Astrocyte of the hippocampus (primary cell): ENCODE data around the gene ZNF354C.

Experiments
- DNase-seq: peaks from one replicate; pipeline ENCODE4 v3.0.0; 2011; ENCODE audit warnings: low read depth, low spot score

The ZNF354C gene

DNA sequence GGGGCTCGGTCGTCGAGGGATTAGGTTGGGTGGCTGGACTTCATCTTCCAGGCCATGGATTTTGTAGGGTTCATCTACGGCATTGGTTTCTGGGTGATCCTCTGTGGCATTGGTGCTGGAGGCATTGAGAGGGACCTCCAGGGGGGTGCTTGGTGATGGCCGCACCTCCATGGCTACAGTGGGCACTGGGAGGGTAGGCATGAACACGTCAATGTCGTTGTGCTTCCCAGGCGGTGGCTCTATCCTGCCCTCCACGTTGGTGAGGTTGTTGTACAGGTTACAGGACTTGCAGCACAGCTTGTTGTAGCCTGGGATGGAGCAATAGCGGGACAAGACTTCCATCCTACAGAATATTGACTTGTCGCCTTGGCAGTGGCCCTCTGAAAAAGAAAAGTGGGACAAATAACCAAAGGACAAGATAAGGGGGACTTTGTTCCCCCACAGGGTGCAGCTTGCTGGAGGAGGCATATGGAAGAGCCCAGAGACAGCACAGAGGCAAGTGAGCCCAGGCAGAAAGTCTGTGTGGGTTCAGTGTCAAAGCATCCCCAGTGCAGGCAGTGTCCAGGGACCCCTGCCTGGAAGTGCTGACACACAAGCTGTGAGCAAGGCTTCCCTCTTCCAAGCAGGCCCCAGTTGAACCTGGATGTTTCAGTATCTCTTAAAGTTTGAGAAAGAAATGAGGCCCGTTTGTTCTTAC lies 53.9 kb downstream of the ZNF354C start:
- no peak for DNase-seq

DNA sequence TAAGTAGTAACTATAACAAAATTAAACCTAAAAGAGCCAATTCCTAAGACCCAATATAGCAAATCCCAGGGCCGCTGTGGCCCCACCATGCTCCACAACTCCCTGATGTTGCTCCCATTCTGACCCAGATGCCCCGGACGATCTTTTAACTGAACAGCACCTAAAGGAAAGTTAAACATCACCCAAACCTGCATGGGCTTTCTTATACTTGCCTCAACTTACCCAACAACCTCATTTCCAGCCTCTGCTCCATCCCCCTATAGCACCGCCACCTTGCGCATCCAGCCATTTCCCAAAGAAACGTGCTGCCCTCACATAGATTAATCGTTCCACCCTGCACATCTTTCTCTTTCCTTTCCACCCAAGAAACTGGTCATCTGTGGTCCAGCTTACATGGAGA lies 54.6 kb downstream of the ZNF354C start:
- no peak for DNase-seq

DNA sequence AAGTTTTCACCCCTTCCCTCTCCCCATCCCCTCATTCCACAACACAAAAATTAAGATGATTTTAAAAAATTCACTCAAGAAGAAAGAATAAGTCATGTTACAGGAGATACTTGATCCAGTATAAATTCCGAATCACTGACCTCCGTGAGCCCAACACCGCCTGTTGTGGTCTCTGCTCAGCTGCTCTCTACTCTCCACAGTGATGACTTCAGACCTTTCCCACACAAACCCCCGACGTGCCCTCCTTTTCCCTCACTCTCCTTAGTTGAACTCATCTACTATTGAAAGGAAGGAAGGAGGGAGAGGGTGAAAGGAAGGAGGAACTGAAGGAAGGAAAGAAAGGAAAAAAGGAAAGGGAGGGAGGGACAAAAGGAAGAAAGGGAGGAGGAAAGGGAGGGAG lies 55.1 kb downstream of the ZNF354C start:
- DNase-seq = no peak

DNA sequence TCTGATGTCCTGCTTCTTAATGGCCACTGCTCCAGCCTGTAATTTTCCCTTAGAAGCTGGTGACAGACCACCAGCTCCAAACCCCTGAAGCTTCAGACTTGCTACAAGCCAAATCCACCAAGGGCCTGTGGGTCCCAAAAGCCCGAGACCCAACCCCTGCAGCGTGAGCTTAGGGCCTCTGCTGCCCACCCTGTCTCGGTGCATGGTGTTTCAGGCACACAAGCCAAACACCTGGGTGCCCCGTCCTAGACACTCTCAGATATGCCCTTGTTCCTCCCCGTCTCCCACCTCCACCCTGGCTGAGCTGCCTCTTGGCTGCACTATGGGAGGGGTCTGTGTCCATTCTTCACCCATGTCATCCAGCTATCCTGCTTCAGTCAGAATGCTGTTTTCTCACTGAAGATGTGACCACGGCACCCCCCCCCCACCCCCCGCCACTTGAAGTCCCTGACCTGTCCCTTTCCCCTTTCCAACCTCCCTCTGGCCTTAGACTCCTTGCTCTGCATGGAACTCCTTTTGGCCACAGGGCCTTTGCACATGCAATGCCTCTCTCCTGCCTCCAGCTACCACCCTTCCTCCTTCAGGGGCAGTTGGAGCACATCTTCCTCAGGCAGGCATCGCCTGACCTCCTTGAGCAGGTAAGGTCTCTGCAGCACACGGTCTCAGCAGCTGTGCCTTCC lies 55.8 kb downstream of the ZNF354C start:
- DNase-seq = no peak

DNA sequence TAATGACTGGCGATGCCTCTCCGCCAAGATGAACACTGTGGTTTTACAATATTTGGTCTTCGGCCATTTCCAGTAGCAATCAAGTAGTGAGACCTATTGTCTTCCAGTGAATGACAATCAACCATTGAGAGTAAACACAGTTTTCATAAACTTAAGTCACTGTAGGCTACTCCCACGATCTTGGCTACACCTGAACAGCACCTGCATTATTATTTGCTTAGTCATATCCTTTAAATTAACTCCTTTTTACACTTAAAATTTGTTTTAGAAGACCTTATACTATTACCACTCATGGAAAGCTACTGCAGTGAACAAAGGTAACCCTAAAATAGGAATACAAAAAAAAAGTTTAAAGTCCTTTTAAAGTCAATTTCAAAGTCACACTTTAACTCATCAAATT lies 58.2 kb downstream of the ZNF354C start:
- DNase-seq = no peak

DNA sequence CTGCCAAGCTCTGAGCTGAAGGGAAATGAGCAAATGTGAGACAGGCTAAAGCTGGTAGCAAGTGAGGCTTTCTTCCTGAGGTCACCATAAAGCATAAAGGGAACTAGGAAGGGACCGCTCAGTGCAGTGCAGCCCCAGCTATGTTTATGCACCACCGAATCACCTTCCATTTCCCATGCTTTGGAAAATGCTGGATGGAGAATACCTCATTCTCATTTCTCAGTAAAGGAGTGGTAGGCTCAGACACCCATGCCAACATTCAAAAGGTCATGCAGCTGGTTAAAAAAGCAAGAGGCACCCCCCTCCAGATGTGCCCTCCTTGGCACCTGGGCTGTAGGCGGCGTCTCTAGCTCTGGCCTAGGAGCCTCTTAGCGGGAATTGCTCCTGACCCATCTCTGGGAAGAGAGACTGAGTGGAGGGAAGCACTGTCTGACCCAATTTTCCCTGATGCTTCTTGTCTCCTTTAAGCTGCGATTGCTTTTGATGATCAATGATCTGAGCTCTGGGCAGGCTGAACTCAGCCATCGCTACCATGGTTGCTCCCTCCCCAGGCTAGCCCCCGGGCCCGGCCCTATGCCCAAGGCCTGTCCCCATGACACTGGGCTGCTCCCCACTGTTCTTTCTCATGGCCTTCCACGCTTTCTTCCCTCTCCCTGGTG lies 58.7 kb downstream of the ZNF354C start:
- DNase-seq = no peak

DNA sequence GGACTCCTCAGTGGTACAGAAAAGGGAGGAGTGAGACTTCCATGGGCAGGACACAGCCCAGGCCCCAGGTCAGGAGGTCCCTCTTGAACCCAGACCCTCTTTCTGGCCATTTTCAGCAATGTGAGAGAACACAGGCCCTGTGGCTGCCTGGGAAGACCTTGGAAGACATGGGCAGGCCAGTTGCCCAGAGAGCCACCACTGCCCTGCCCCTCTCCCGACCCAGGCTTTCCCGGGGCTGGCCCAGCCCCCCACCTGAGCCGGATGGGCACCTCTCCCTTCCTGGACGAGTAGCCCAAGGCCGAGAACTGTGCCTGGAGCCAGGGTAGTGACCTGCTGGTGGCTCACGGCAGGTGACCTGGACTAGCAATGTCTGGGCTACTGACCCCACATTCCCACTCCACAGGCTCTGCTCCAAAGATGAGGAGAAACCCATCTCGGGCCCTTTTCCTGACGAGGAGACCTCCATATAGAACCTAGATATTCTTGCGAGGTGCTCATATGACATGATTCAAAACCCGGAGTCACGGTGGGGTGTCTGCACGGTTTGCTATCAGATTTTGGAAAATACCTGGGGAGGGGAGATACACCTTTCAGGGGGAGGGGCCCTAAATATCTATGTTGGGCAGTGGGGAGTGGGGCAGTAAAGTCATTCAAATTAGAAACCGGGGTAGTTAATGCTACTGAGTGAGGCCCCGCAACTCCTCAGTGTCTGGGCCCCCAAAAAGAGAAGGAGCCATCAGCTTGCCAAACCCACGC lies 59.4 kb downstream of the ZNF354C start:
- DNase-seq = no peak

DNA sequence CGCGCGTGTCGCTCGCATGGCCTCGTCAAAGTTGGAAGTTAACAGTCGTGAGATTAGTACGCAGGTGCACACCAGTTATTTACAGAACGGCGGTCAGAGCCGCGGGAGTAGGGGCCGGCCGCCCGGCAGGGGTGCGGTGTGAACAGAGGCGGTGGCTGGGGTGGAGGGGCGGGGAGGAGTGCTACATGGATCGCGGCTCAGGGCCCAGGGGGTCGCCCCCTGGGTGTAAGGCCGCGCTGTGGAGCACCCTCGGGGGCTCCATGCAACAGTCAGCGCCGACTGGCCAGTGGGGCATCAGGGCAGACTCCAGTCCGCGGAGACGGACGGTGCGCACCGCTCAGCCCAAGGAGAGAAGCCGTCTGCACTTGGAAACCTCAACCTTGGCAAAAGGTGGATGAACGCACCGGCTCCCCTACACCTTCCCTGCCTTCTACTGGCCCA lies 60.3 kb downstream of the ZNF354C start:
- DNase-seq = no peak

DNA sequence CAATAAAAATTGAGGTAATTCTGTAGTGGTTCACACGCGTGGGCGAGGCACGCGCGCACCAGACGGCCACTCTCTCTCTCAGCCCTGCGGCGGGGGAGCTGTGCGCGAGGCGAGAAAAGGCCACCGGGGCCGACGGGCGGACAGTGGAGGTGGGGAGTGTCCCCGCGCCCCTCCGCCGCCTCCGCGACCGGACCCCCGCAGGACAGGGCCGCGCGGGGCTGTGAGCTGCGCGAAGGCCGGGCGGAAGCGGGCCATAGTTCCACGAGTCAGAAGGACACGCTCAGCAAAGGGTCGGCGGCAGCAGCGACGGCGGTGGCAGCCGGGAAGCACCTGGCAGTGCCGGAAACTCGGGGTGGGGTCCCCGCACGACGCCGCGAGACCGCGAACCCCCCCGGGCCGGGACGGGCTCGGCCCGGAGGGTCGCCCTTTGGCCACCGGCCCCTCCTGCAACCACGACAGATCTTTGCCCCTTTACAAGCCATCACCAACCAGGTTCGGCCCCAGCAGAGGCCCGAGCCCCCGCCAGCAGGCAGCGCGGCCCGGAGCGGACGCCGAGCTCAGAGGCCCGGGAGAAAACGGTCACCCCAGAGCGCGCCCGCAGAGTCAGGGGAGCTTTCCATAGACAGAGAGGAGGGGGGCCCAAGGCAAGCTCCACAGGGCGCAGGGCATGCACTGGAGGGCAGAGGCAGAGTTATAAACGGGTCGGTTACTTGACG lies 60.9 kb downstream of the ZNF354C start:
- no peak for DNase-seq

DNA sequence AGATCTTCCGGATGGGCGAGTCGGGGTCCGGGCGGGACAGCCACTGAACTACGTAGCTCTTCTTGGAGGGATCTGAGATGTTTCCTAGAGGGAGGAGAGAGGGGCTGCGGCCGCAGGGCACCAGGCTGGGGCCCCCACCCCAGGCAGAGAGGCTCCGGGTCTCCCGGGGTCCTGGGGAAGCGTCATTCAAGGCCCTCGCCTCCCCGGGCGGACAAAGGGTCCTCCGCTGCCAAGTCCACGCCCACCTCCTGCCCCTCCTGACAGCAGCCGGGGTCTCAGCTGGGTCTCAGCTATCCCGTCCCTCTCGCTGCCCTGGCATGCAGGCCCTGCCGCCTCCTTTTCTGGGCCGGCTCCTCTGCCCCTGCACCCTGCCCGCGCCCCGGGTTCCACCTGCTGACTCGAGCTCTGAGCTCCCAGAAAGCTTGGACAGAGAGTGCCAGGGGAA lies 61.5 kb downstream of the ZNF354C start:
- no peak for DNase-seq

DNA sequence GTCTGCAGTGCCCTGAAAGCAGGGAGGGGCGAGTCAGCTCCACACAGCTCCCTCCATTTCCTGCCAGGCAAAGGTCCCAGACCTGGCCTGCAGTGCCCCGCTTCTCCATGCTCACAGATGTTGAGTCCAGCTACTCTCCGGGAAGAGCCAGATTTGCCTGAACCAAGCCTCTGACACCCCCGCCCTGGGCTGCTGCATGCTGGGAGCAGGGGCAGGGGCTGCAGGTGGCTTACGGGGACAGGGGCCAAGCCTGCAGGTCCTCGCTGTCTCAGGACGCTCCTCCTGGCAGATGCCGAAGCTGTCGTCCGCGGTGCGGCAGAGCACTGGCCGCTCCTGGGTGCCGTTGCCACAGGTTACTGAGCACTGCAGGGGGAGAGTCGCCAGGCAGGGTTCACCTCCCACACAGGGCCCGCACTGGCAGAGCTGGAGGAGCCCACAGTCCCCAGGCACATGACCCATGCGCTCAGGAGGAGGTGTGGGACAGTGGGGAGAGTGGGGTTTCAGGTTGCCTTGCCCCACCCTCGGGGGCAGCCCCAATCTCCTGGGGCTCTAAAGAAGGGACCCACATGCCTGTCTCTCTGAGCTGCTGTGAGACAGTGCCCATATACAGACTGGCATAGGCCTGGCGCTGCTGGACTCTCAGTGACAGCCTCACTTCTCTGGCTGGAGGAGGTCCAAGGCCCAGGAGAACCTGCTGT lies 62.4 kb downstream of the ZNF354C start:
- no peak for DNase-seq

DNA sequence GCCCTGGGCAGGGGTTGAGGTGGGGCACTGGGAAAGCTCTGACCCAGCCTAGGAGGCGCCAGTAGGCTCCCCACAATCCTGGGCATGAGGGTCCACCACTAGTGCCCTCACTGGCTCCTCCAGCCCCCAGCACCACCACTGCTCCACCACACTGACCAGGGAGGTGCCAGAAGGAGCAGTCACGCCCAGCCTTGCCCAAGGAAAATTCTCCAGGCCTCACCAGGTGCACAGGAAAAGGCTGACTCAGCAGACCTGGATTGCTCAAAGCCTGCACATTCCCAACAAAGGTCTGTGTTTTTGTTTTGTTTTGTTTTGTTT lies 62.9 kb downstream of the ZNF354C start:
- DNase-seq = no peak

DNA sequence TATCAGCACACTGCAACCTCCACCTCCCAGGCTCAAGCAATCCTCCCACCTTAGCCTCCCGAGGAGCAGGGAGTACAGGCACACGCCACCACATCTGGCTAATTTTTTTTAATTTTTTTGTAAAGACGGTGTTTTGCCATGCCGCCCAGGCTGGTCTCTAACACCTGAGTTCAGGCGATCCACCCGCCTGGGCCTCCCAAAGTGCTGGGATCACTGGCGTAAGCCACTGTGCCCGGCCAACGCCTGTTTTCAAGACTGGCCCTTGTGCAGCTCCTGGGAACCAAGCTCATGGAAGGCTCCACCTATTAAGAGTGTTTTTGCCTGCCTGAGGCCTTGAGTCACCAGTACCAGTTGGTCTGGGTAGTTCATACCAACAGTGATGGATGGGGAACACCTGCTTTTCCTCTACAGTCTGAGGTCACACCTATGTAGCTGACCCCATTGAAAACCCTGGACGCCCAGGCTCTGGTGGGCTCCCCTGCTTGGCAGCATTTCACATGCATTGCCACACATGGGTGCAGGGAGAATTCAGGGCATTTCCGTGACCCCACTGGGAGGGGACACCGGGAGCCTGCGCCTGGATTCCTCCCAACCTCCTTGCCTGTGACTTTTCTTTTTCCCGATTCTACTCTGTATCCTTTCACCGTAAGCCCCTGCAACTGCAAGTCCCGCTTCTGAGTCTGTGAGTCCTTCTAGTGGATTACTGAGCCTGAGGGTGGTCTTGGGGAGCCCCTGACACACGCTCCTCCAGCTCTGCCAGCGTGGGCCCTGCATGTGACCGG lies 63.5 kb downstream of the ZNF354C start:
- no peak for DNase-seq

DNA sequence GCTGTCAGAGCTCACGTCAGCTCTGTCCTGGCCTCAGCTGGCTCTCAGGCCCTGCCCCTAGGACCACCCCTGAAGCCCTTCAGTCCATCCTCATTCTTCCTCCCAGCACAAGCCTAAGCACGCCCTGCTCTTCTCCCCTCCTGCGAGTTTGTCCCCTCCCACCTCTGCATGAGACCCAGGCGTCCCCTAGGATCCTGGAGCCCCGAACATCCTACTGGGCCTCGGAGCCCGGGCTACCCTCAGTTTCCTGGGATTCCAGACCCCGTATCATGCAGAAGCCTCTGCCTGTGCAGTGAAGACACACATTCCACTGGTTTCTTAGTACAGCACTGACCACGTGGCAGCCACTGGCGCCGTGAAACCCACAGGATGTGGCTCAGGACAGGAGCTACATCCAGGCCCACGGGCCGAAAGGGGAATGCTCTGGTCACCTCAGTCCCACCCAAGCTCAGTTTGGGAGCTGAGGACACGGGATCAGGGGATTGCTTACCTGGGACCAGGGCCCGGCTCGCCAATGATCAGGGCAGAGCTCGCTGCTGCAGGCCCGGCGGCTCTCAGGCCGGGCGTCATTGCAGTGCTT lies 64.2 kb downstream of the ZNF354C start:
- no peak for DNase-seq

DNA sequence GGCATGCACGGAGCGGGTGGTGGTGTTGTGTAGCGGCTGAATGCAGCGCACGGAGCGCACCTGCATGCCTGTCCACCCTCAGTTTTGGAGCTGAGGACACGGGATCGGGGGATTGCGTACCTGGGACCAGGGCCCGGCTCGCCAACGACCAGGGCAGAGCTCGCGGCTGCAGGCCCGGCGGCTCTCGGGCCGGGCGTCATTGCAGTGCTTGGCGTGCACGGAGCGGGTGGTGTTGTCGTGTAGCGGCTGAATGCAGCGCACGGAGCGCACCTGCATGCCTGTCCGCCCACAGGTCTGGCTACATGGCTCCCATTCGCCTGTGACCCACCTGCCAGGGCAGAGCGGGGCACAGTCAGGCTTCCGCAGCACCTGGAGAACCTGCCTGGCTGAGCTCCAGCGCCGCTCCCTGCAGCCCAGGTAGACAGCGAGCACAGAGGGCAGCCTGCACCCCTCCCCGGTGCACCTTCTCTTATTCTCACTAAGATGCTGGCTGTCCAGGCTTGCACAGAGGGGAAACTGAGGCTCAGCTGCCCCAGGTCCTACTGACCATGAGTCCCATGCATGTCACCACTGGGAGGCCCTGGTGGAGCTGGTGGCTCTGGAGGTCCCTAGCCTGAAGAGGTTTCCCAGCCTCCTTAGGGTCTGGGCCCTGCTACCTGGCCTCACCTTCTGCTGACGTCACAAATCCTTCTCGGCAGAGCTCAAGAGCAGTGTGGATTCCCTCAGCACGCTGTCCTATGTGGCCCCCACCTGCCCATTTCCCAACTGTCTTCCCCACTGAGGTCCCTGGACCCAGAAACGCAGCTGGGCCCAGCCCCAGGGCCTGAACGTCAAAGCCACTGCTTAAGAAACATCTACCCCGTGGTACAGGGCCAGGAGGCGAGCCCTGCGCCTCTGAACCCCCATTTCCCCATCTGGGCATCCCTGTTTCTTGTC lies 64.9 kb downstream of the ZNF354C start:
- DNase-seq = no peak

DNA sequence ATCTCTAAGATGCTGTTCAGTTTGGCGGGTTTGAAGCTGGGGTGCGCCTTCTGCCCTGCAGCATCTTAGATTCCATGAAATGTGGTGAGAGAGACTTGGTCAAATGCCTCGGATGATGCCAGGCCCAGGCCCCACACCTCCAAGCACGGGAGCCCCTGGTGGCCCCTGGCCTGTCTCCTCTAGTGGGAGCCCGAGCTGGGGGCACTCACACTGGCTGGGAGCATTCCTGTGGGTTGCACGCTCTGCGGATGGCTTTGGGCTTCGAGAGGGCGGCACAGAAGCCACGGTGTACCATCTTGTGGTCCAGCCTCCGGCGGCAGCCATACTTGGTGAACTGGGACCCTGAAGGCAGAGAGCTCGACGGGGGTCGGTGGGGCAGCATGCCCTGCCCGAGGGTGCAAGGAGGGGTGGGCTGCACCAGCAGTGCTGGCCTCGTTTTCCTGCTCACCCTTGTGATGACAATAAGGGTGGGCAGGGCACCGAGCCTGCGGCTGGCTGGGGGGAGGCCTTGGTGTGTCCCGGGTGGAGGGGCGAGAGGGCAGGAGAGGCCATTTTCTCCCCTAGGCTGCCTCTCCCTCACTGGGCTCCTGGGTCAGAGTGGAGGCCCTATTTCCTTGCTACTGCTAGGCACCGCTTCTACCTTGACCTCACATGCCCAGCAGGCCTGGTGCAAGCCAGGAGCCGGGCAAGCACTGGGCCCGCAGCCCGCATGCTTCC lies 65.8 kb downstream of the ZNF354C start:
- no peak for DNase-seq

DNA sequence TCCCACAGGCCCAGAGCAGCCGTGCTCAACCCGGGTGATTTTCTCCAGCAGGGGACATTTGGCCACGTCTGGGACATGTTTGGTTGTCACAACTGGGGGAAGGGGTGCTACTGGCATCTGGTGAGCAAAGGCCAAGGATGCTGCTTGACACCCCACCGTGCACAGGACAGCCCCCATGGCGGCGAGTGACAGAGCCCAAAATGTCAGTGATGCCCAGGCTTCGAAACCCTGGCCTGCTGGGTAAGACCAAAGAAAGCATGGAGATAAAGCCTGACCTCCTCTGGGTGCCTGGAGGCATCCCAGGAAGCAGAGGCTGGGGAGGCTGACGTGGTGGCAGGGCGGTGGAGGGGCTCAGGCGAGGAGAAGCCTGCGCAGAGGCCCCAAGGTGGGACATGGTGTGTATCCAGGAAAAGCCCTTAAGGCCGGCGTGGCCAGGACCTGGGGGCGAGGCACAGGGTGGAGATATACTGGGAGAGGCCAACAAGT lies 66.4 kb downstream of the ZNF354C start:
- no peak for DNase-seq
